Kidney (tissue), 14 donors: ENCODE data around the gene PRRT1. TPM values are rescaled to one million over a fixed set of nuclear protein-coding genes. Genes with fewer than 3 reads are reported as not detected.

Experiments used
- DNase-seq, 5 donors: peaks; one replicate each; pipeline ENCODE4 v3.0.0-alpha.2; 2013 to 2020
- FAIRE-seq: peaks from 2 replicates; lab custom pipeline; 2012; peaks lifted over from hg19 to GRCh38; lab: Jason Lieb, UNC
- H3K27ac ChIP-seq, 2 donors: one replicate each; pipeline ENCODE4 v1.7.0; 2013; ENCODE audit warnings: low read depth in 2 of 2, low read length in 2 of 2, inconsistent platforms in 1 of 2
- H3K27me3 ChIP-seq: one replicate; pipeline ENCODE4 v1.7.1; 2013; ENCODE audit warnings: low read length, inconsistent platforms; ENCODE audit not compliant: control insufficient read depth, insufficient read depth
- H3K36me3 ChIP-seq, 3 donors: one replicate each; pipeline versions ENCODE4 v1.7.0 to v1.7.1; 2013; ENCODE audit warnings: low read length in 3 of 3, control low read depth in 1 of 3, inconsistent platforms in 1 of 3; ENCODE audit not compliant: insufficient read depth in 3 of 3, control insufficient read depth in 2 of 3
- H3K4me1 ChIP-seq, 3 donors: one replicate each; pipeline versions ENCODE4 v1.7.0 to v1.7.1; 2013; ENCODE audit warnings: low read length in 3 of 3, inconsistent platforms in 1 of 3, low read depth in 1 of 3; ENCODE audit not compliant: control insufficient read depth in 2 of 3, insufficient read depth in 2 of 3
- H3K4me3 ChIP-seq, 3 donors: one replicate each; pipeline versions ENCODE4 v1.7.0 to v1.8.1; 2013; ENCODE audit warnings: low read length in 3 of 3, control low read depth in 1 of 3, inconsistent platforms in 1 of 3
- H3K9ac ChIP-seq, 3 donors: one replicate each; pipeline versions ENCODE4 v1.7.0 to v1.7.1; 2013; ENCODE audit warnings: low read length in 3 of 3, control low read depth in 1 of 3, inconsistent platforms in 1 of 3
- H3K9me3 ChIP-seq, 3 donors: one replicate each; pipeline versions ENCODE4 v1.7.0 to v1.7.1; 2013; ENCODE audit warnings: low read length in 3 of 3, control low read depth in 1 of 3, inconsistent platforms in 1 of 3; ENCODE audit not compliant: control insufficient read depth in 2 of 3, insufficient read depth in 1 of 3
- intact Hi-C: fragments of 100-400 bp; cut with DNase I; formaldehyde crosslinking; loops from one replicate; pipeline ENCODE4 v1.11.1; 2022
- polyA plus RNA-seq: library from polyadenylated mRNA; stranded (reverse); fragments of 350-450 nt; fragmentation: Illumina TruSeq; extraction: RNeasy Lipid Tissue Mini Kit (QIAGEN cat#74804); gene quantifications from one replicate; pipeline ENCODE4 v1.2.3, GENCODE V29; 2014; ENCODE audit warnings: low read depth, low replicate concordance; ENCODE audit not compliant: insufficient read depth
- total RNA-seq: library from RNA; stranded (reverse); fragmentation: NEBNext Ultra II Directional; extraction: Animal tissue kit (Norgen Biotek cat#: 25700); gene quantifications from one replicate; pipeline ENCODE4 v1.2.1, GENCODE V29; 2021
- TF ChIP-seq, protein P1 (sequence below): IDR thresholded peaks from 3 replicates; pipeline ENCODE4 v1.5.1; 2012; ENCODE audit warnings: mild to moderate bottlenecking, moderate library complexity, borderline replicate concordance; ENCODE audit not compliant: insufficient read depth; ENCODE audit errors: extremely low read depth
- donor health status: control.
- donor health status: control.
- donor health status: control.
- donor health status: control.
- donor health status: control.
- donor health status: DM: yes; HTN: yes; CAD: no.
- donor health status: Normal renal cell carcinoma (clear cell type).

PRRT1 gene
- total and polyA plus RNA-seq, 2 donors from 2014 or later: 2.4 to 4.0 TPM

DNA sequence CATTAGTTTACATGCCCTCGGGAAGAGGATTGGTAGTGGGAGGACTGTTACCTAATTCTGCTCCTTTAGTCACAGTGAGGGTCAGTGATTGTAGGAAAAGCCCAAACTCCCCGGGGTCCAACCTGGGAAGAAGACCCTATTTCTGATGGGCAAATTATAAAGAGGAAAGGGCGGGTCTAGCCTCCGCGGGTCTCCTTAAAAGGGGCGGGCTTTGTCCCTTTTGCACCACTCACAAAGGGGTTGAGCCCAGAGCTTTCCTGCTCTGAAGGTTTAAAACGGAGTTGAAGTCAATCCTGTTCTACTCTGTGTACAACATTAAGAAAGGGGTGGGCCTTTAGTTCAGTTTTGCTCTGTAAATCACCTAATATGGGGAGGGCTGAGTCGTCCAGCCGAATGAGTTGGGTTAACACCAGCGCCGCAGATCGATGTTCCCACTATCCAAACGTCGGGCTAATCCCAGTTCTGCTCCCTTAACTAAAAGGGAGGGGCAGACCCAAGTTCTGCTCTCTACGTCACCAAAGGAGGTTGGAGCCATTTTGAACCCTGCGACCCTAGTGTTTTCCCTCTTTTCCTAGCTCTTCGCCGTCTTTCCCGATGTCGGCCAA is 25.5 kb upstream of the PRRT1 start:
- intact Hi-C loops: no loop called here
- peak overlapping the region; percentile 51 to 91 (median 59) for H3K9ac ChIP-seq
- DNase-seq (peak in 2 of 5 donors; percentile 73 to 89), FAIRE-seq (no peak)
- H3K4me1 ChIP-seq: peaks cover 7 to 31% (median 30%) of the 10 kb centered on the region in 3 donors
- no peaks in the 10 kb centered on the region for H3K27me3 ChIP-seq
- H3K9me3 ChIP-seq: no peaks in the 10 kb centered on the region
- H3K27ac ChIP-seq: peak overlapping the region; percentile 93 to 98
- peaks cover 0 to 8% (median 0%) of the 10 kb centered on the region in 3 donors for H3K36me3 ChIP-seq
- H3K4me3 ChIP-seq: peak overlapping the region; percentile 75 to 95 (median 94)
- TF ChIP-seq, protein P1, sequence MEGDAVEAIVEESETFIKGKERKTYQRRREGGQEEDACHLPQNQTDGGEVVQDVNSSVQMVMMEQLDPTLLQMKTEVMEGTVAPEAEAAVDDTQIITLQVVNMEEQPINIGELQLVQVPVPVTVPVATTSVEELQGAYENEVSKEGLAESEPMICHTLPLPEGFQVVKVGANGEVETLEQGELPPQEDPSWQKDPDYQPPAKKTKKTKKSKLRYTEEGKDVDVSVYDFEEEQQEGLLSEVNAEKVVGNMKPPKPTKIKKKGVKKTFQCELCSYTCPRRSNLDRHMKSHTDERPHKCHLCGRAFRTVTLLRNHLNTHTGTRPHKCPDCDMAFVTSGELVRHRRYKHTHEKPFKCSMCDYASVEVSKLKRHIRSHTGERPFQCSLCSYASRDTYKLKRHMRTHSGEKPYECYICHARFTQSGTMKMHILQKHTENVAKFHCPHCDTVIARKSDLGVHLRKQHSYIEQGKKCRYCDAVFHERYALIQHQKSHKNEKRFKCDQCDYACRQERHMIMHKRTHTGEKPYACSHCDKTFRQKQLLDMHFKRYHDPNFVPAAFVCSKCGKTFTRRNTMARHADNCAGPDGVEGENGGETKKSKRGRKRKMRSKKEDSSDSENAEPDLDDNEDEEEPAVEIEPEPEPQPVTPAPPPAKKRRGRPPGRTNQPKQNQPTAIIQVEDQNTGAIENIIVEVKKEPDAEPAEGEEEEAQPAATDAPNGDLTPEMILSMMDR: no peak

DNA sequence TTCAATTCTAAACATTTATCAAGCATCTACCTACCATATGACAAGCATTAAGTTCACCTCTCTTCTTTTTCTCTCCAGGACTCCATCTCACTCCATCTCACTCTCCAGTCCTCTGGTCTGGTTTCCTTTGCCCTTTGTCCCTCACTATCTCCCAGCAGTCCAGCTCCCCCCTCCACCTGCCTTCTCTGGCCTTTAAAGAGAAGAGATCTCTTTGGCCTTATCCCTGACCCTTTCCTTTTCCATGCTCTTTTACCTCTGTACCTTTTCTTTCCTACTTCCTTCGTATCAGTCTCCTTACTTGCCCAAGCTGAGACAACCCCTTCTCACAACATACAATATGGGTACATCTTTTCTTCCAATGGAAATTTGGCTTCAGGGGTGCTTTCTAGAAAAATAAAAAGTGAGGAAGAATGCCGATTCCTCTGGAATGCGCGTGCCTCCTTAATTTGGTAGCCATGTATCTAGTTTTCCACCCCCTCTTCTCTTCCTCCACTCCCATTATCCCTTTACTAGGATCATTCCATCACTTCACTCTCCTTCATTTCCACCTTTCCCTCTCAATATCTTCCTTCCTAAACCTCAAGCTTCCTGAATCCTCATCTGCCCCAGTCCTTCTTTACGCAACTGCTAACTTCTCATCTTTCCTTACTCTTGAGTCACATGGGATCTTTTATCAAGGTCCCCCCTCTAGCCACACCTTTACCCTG is 24.9 kb upstream of the PRRT1 start:
- TF ChIP-seq, protein P1: no peak
- Histone ChIP-seq H3K9me3 (no peaks in the 10 kb centered on the region), H3K27me3 (no peaks in the 10 kb centered on the region), H3K27ac (peak overlapping the region; percentile 93 to 98), H3K4me1 (peaks cover 7 to 31% (median 30%) of the 10 kb centered on the region in 3 donors), H3K9ac (peak overlapping the region; percentile 48 to 91 (median 59)), H3K4me3 (peak overlapping the region; percentile 75 to 95 (median 94)), H3K36me3 (peaks cover 0 to 8% (median 0%) of the 10 kb centered on the region in 3 donors)
- DNase-seq (peak in 1 of 5 donors; percentile 29), FAIRE-seq (no peak)
- intact Hi-C loops: no loop called here

DNA sequence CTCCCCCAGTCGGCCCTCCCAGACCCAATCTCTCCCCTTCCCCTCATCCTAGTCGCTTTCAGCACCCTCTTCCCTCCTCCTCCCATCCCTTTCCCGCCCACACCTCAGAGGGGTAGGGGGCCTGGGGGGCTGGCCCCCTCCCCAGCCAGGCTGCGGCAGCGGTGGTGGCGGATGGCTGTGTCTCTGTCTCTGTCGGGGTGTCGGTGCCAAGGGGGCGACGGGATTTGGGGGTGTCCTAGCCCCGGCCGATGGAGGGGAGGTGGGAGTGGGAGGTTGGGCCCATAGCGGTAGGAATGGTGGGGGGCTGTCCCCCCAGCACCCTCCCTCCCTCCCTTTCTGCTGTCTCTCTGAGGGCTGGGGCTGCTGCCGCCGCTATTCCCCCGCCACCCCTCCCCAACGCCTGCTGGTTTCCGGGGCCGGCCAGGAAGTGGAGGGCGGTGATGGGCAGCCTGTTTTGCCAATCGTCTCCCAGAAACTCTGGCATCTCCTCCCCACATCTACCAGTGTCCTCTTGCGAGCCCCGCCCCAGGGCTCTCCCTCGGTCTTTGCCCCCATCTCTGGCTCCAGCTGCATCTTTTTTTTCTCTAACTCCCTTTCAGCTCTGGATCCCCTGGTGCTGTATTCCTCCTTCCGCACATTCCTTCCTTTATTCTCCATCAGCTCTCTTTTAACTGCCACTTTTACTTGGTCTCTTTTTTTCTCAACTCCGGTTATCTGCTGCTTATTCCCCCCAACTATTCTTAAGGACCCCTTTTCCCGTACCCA is 24.2 kb upstream of the PRRT1 start, which contains the start of gene AGPAT1:
AGPAT1 (minus strand) TSS at position 374 of the 765 bp plus-strand sequence. CDS start 4,588 bp downstream, outside the sequence.
- Histone ChIP-seq H3K9me3 (no peaks in the 10 kb centered on the region), H3K27me3 (no peaks in the 10 kb centered on the region), H3K9ac (peak within 1 kb of the TSS; percentile 54 to 91 (median 59)), H3K36me3 (peaks cover 0 to 3% (median 3%) of the 10 kb centered on the region in 3 donors), H3K4me3 (peak within 1 kb of the TSS; percentile 77 to 95 (median 94)), H3K4me1 (peaks cover 7 to 31% (median 30%) of the 10 kb centered on the region in 3 donors), H3K27ac (peak within 1 kb of the TSS; percentile 93 to 98)
- no peak for FAIRE-seq
- TF ChIP-seq, protein P1: no peak
- intact Hi-C loops: no loop called here
- DNase-seq: peak; percentile 97 to 99 (median 98)
